ENCODE data around the gene TJP2.

Gene TJP2

GRCh38 chr9:69223605-69224004 is 49.5 kb downstream of the TJP2 start:
- Histone ChIP-seq H3K4me3 (ENCODE audit: low read depth, low read length) (no peak overlapping the region), H3K27ac (no peak overlapping the region), H3K9me3 (ENCODE audit: severe bottlenecking) (no peaks in the 10 kb centered on the region), H3K36me3 (peaks cover 33% of the 10 kb centered on the region), H3K27me3 (ENCODE audit: insufficient read depth, low read depth, severe bottlenecking) (no peaks in the 10 kb centered on the region)
- DNase-seq = peak; percentile 44
- TF ChIP-seq CTCF (IDR thresholded peaks at IDR 0.05; ENCODE audit: low read depth, low read length) = peak; percentile 87

- Histone ChIP-seq H3K27me3 (ENCODE audit: insufficient read depth, low read depth, severe bottlenecking) (no peaks in the 10 kb centered on the region), H3K27ac (no peak overlapping the region), H3K36me3 (peaks cover 23% of the 10 kb centered on the region), H3K9me3 (ENCODE audit: severe bottlenecking) (no peaks in the 10 kb centered on the region), H3K4me3 (ENCODE audit: low read depth, low read length) (no peak overlapping the region)
- no peak for TF ChIP-seq CTCF (IDR thresholded peaks at IDR 0.05; ENCODE audit: low read depth, low read length)
- no peak for DNase-seq
These were observed 55.3 kb downstream of the TJP2 start for GRCh38 chr9:69229367-69229766.

GRCh38 chr9:69232135-69232534 is 58.1 kb downstream of the TJP2 start:
- H3K9me3 ChIP-seq (ENCODE audit: severe bottlenecking) = no peaks in the 10 kb centered on the region
- DNase-seq = no peak
- TF ChIP-seq CTCF (IDR thresholded peaks at IDR 0.05; ENCODE audit: low read depth, low read length) = no peak
- no peaks in the 10 kb centered on the region for H3K27me3 ChIP-seq (ENCODE audit: insufficient read depth, low read depth, severe bottlenecking)
- H3K36me3 ChIP-seq = peaks cover 21% of the 10 kb centered on the region
- H3K27ac ChIP-seq = no peak overlapping the region
- H3K4me3 ChIP-seq (ENCODE audit: low read depth, low read length) = no peak overlapping the region

- Histone ChIP-seq H3K9me3 (ENCODE audit: severe bottlenecking) (no peaks in the 10 kb centered on the region), H3K27me3 (ENCODE audit: insufficient read depth, low read depth, severe bottlenecking) (no peaks in the 10 kb centered on the region), H3K27ac (no peak overlapping the region), H3K36me3 (peaks cover 21% of the 10 kb centered on the region), H3K4me3 (ENCODE audit: low read depth, low read length) (no peak overlapping the region)
- no peak for DNase-seq
- TF ChIP-seq CTCF (IDR thresholded peaks at IDR 0.05; ENCODE audit: low read depth, low read length) = no peak
These were observed 60.6 kb downstream of the TJP2 start for GRCh38 chr9:69234683-69235082.

GRCh38 chr9:69236188-69236587 is 62.1 kb downstream of the TJP2 start:
- no peak for DNase-seq
- peaks cover 30% of the 10 kb centered on the region for H3K36me3 ChIP-seq
- H3K4me3 ChIP-seq (ENCODE audit: low read depth, low read length) = no peak overlapping the region
- no peaks in the 10 kb centered on the region for H3K9me3 ChIP-seq (ENCODE audit: severe bottlenecking)
- no peak overlapping the region for H3K27ac ChIP-seq
- TF ChIP-seq CTCF (IDR thresholded peaks at IDR 0.05; ENCODE audit: low read depth, low read length) = no peak
- H3K27me3 ChIP-seq (ENCODE audit: insufficient read depth, low read depth, severe bottlenecking) = no peaks in the 10 kb centered on the region

- H3K36me3 ChIP-seq = peaks cover 30% of the 10 kb centered on the region
- H3K9me3 ChIP-seq (ENCODE audit: severe bottlenecking) = no peaks in the 10 kb centered on the region
- no peak overlapping the region for H3K4me3 ChIP-seq (ENCODE audit: low read depth, low read length)
- DNase-seq = no peak
- no peak overlapping the region for H3K27ac ChIP-seq
- no peak for TF ChIP-seq CTCF (IDR thresholded peaks at IDR 0.05; ENCODE audit: low read depth, low read length)
- no peaks in the 10 kb centered on the region for H3K27me3 ChIP-seq (ENCODE audit: insufficient read depth, low read depth, severe bottlenecking)
These were observed 63.7 kb downstream of the TJP2 start for GRCh38 chr9:69237702-69238295.

Data from WERI-Rb-1 (cell line).